HG03378 (cell line): Measurements from ENCODE around the gene AP1G1.
A peak's percentile ranks its signal among the peaks of the same experiment; 100 is the strongest.
"Not testable (repeated sequence)": the region's sequence is repeated elsewhere in the genome, so short reads cannot be mapped to it uniquely, and the experiment has no call there.

Source experiments
- ATAC-seq: cut with Tn5 transposase; IDR thresholded peaks from one replicate; pipeline ENCODE4 v1.9.1; 2021; ENCODE audit warnings: mild to moderate bottlenecking, moderate library complexity; ENCODE audit not compliant: unreplicated experiment

AP1G1 gene

GRCh38 chr16:71811261-71811803 lies 2.7 kb upstream of the AP1G1 start:
- ATAC-seq: no peak

GRCh38 chr16:71810155-71810530 lies 1.5 kb upstream of the AP1G1 start:
- not testable (repeated sequence) for ATAC-seq

- ATAC-seq: peak; percentile 29
These were observed 585 bp downstream of the AP1G1 start for GRCh38 chr16:71807905-71808592.

DNA sequence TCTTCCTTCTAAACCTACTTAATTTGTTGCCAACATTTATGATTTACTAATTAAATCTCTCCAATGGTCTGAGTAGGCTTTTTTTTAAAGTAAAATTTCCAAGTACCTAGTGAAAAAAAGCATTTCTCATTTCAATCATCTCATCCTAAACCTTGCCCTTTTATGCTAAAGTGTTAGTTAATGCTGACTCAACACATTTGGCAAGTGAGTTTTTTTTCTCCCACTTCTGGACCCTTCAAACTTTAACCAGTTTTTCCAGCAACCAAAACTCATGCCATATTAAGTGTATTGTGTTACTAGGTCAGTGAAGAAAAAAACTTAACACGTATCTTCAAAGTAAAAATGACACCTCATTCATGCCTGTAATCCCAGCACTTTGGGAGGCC lies 5.3 kb downstream of the AP1G1 start:
- ATAC-seq: no peak

- ATAC-seq: no peak
These were observed 12.0 kb downstream of the AP1G1 start for GRCh38 chr16:71796501-71797097.

- ATAC-seq: no peak
These were observed 13.7 kb downstream of the AP1G1 start for GRCh38 chr16:71794943-71795342.

DNA sequence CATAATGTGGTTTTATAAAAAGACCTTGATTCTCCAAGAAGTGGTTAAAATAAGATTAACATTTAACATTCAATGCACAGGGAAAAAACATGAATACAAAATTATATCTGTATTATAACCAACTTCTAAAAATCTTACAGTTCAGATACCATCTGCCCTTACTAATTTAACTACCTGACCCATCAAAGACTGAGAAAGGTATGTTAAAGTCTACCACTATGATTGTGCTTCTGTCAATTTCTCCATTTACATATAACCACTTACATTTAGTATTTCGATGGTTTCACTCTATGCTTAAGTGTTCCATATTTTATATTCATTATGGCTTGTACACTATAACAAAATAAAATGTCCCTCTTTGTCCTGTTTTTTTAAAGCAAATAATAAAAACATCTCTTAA lies 14.6 kb downstream of the AP1G1 start:
- ATAC-seq: no peak

DNA sequence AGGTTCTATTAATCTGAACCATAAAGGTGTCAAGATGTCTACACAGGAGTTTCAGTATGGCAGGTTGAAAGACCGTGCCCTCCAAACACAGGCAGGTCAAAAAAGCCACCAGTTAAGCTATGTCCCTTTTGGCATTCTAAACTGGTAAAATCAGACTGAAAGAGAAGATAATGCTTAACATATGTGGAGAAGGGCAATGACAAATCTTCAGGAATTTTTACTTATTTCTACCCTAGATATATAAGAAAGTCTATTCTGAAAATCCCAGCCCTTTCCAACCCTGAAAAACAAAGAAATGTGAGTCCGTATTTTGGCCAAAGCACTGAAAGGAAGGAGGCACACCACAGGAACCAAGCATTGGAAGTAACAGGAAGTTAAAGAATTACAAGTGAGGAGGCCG lies 16.5 kb downstream of the AP1G1 start:
- no peak for ATAC-seq

DNA sequence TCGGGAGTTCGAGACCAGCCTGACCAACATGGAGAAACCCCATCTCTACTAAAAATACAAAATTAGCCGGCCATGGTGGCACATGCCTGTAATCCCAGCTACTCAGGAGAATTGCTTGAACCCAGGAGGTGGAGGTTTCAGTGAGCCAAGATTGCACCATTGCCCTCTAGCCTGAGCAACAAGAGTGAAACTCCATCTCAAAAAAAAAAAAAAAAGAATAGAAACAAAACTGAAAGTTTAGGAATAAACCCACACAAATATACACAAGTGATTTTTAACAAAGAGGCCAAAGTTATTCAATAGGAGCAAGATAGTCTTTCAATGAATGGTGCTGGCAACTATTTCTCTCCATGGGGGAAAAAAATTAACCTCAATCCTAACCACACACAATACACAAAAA lies 18.3 kb downstream of the AP1G1 start:
- not testable (repeated sequence) for ATAC-seq

DNA sequence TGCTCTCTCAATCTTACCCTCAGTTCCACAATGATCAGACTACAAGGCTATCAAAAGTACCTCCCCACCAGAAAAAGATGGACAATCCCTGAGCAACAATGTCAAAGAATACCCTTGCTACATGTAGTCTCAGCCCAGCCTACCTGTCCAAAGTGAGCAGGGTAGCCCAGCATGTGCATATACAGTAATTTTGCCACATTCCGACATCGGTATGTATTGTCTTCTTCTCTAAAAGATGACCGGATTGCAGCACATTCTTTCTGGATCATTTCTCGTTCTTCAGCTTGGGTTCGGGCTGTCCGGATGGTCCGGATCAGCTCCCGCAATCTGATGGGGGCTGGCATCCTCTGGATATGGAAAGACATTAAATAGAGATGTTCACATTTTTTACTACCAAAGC lies 19.5 kb downstream of the AP1G1 start:
- ATAC-seq: no peak

DNA sequence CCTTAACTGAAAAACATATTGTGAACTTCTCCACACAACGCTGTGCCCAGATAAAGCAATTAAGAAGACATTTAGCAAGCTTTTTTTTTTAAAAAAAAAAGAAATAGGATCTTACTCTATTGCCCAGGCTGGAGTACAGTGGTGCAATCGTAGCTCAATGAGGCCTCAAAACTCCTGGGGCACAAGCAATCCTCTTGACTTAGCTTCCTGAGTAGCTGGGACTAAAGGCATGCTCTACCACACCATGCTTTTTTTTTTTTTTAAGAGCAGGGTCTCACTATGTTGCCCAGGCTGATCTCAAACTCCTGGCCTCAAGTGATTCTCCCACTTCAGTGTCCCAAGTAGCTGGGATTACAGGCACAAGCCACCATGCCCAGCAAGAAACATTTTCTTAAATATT lies 20.1 kb downstream of the AP1G1 start:
- no peak for ATAC-seq

DNA sequence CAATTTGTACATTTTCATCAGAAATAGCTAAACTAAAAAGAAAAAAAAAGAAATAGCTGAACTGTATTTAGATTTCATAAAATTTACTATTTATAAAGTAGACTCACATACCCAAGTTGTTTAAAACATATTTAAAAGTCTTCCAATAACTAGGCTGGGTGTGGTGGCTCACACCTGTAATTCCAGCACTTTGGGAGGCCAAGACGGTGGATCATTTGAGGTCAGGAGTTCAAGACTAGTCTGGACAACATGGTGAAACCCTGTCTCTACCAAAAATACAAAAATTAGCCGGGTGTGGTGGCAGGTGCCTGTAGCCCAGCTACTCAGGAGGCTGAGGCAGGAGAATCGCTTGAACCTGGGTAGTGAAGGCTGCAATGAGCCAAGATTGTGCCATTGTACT lies 23.5 kb downstream of the AP1G1 start:
- not testable (repeated sequence) for ATAC-seq

GRCh38 chr16:71784093-71784492 lies 24.5 kb downstream of the AP1G1 start:
- ATAC-seq: no peak

GRCh38 chr16:71781741-71782140 lies 26.9 kb downstream of the AP1G1 start:
- ATAC-seq: no peak

GRCh38 chr16:71780521-71781089 lies 28.0 kb downstream of the AP1G1 start:
- no peak for ATAC-seq

- no peak for ATAC-seq
These were observed 29.9 kb downstream of the AP1G1 start for GRCh38 chr16:71778780-71779179.

GRCh38 chr16:71777329-71777728 lies 31.3 kb downstream of the AP1G1 start:
- ATAC-seq: no peak

- ATAC-seq: peak; percentile 67
These were observed 32.7 kb downstream of the AP1G1 start for GRCh38 chr16:71775949-71776348.

GRCh38 chr16:71771571-71771970 lies 37.1 kb downstream of the AP1G1 start:
- ATAC-seq: no peak

DNA sequence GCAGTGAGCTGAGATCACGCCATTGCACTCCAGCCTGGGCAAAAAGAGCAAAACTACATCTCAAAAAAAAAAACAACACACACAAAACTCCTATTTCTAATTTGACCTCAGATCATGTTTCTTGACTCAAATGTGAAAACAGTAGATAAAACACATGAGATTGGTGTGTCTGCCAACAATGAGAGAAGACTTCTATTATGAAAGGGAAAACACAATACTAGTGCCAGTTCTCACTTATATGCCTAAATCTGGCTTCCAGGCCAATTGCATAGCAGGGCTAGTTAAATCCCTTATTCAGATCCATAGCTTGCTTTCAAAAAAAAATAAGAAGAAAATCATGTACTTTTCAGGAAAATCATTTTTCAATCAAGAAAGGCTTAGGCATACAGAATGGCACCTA lies 39.4 kb downstream of the AP1G1 start:
- ATAC-seq: no peak

GRCh38 chr16:71767060-71767900 lies 41.4 kb downstream of the AP1G1 start:
- ATAC-seq: no peak
